Hippocampal formation (tissue), 2 donors: Measurements from ENCODE around the gene ARAP2.

Source experiments
- DNase-seq, 2 donors: peaks; one replicate each; lab custom pipeline; 2025; lab: John Stamatoyannopoulos, UW

ARAP2 gene

DNA sequence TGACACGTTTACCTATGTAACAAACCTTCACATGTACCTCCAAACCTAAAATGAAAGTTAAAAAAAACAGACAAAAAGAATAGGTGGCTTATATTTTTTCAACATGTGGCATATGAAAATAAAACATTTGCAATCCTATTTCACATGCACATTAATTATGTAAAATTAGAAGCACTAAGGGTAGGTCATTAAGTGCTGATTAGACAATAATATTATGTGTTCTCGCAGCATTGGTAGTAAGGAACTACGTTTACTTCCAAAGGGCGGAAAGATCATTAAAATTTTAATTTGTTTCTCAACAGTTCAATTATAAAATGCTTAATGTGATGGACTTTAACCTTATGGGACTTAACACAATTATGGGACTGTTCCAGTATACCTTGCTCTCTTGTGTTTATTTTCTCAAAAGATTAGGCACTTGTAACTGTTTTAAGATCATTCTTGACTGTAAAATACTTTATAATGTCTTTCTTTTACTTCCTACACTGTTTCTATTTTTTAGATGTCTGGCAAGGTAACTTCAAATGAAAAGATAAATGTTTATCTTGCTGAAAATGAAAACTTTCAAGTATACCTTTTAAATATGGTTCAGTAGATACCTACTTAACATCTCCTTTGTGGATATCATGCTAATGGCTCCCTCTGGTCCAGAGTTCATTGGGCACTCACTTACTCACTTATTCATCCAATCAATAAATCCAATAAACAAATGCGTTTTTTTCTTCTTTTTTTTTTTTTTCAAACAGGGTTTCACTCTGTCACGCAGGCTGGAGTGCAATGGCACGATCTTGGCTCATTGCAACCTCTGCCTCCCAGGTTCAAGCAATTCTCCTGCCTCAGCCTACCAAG, 202.0 kb downstream of the ARAP2 start:
- no peak for DNase-seq

DNA sequence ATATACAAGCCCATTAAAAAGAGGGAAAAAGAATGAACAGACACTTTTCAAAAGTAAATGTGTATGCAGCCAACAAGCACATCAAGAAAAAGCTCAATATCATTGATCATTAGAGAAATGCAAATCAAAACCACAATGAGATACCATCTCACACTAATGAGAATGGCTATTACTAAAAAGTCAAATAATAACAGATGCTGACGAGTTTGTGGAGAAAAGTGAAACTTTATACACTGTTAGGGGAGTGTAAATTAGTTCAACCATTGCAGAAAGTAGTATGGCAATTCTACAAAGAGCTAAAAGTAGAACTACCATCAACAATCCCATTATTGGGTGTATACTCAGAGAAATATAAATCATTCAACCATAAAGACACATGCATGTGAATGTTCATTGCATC, 203.0 kb downstream of the ARAP2 start:
- DNase-seq: no peak

DNA sequence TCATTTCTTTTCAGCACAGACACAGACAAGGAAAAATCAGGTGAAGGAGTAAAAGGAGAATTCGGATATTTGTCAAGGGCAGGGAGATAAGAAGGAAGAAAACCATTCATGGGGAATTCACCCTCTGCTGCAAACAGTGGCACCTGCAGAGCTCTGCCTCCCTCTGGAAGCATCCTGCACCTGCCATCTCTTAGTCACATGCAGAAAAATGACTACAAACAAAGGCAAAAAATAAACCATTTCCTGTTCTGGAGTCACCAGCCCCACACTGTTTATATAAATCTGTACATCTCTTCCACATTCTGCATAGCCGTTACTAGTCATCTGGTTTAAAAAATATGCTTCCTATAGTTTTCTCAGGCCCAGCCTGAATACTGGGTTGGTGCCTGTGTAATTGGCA, 205.3 kb downstream of the ARAP2 start:
- no peak for DNase-seq

DNA sequence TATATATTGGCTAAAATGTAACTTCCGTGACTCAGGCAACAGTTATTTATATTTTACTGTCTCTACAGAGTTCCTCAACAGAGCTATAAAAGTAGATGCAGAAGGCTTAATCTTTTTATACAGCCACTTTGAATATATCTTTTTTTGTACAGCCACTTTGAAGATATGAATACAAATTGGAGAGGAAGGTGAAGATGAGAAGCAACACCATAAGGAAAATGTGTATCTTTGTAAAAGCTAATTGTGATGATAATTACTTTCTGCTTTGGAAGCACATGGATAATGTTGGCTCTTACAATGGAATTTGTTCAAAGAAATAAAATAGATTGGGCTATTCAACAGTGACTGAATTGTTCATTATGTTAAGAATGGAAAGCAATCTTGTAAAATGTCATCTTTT, 205.8 kb downstream of the ARAP2 start:
- peak in 1 of 2 donors; percentile 18 for DNase-seq

DNA sequence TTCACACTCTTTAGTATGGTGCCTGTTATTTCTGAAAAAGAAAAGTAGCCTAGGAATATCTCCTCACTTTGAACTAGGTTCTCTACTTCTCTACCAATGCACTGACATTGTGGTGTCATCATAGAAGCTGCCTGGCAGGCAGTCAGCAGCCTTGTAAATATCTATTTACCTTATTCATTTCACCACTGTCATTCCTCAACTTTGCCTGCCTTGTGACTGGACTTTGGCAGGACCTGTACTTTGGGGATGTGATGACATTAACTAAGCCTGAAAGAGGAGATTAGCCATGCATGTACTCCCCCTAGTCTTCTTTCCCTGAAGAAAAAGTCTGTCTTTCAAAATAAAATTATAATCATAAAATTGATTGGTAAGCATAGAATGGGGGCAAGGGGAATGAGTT, 207.2 kb downstream of the ARAP2 start:
- DNase-seq: no peak

DNA sequence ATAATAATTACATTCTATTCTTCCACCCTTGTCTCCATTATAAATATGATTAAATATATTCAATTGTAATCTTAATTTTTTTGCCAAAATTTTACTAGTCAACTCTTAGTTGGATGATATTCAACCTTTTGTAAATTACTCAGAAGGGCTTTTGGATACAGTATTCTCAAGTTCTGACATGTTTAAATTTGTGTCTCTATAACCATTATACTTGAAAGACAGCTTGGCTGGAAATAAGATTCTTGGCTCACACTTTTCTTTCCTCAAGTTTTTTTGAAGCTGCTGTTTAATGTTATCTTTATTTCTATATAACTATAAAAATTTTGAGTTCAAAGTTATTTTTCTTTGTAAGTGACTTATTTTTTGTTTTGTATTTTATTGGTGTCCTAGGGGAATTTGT, 214.4 kb downstream of the ARAP2 start:
- no peak for DNase-seq

DNA sequence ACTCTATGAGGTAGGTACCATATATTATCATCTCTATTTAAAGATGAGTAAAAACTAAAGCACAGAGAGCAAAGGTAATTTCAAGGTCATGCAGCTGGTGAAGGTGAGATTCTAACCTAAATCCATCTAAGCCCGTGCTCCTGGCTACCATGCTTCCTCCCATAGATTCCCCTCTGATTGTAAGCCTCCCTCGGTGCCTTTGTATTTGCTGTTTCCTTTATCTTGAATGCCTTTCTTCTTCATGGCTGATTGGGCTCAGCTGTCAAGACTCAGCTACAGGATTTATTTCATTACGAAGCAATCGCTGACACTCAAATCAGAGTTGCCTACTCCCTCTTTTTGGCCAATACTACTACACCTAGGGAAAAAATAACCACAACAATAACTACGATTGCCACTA, 217.1 kb downstream of the ARAP2 start:
- no peak for DNase-seq

DNA sequence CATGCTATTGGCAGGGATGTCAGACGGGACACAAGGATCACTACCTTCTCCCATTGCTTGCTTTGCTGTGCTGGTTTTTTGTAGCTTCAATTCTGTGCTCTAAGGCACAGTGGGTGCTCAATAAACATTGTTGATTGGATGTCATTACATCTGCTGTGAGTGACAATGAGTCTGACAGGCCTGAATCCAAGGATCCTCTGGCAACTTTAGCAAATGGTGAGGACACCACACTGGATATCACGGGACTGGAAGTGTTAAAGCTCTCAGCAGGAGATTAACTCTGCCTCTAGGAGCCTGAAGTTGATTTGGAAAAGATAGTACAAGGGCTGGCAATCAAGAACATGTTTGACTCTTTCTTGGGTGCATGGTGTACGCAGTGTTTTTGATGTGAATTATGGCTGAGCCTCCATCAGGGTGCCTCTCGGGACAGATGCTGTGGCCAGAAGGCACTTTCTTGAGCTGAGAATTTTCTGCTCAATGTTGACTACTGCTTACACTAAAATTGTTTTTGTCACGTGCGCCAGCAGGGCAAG, 217.9 kb downstream of the ARAP2 start:
- DNase-seq: no peak

DNA sequence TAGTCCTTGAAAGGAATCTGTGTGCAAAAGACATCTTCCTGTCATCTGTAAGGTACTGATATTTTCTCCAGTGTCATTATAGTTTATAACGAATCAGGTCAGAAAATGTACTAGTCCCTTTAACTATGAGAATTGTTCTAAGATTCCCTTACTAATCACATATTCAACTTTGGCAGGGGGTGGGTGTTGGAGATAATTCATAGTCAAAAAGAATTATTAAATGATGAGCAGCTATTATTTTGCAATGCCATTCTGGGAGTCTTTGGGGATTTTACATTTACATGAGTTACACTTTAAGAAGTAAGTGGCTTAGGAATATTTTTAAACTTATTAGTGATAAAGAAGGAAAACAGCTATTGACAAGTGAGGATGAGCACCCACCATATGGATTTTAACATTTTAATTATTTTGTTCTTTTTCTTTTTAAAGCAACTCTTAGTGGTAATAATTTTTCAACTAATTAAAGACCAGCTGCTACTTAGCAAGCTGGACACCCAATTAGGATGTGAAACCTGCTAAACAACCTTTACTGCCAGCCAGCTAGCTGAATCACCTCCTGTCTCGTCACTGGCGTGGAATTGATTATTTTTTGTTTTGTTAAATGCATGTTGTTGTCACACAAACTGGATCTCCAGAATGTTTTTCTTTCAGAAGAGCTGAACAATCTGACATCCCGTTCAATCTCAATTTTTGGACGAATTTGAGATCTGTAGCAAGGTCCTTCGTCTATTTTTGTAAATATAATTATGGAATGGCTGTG, 219.2 kb downstream of the ARAP2 start:
- DNase-seq: no peak

DNA sequence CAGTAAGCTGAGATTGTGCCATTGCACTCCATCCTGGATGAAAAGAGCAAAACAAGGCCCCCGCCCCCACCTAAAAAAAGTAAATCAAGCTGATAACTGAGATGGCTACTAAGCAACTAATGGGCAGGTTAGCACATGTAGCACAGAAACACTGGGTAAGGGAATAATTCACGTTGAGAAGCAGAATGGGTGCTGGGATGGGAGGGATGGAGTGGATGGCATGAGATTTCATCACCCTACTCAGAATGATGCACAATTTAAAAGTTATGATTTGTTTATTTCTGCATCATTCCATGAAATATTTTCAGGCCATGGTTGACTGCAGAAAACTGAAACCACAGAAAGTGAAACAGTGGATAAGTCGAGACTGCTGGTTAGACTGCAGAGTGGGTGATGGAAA, 224.0 kb downstream of the ARAP2 start:
- DNase-seq: no peak
